GM12891 (cell line): ENCODE results near the gene INO80.
"Not testable (repeated sequence)": the region's sequence is repeated elsewhere in the genome, so short reads cannot be mapped to it uniquely, and the experiment has no call there.

Experiments used
- DNase-seq: peaks from one replicate; pipeline ENCODE4 v3.0.0; 2011; ENCODE audit warnings: low spot score; ENCODE audit not compliant: insufficient read length
- FAIRE-seq: peaks from 2 replicates; lab custom pipeline; 2011; peaks lifted over from hg19 to GRCh38; lab: Jason Lieb, UNC
- PAX5 ChIP-seq: IDR thresholded peaks from 2 replicates; pipeline ENCODE4 v1.6.1; 2011; ENCODE audit warnings: low read length, moderate library complexity, mild to moderate bottlenecking; ENCODE audit not compliant: insufficient read depth, severe bottlenecking
- POLR2A ChIP-seq: IDR thresholded peaks from 2 replicates; pipeline ENCODE4 v1.6.1; 2011; ENCODE audit warnings: low read depth, low read length, control low read depth
- POLR2AphosphoS5 ChIP-seq: IDR thresholded peaks from 2 replicates; pipeline ENCODE4 v1.6.1; 2011; ENCODE audit warnings: low read depth, low read length, control low read depth
- POU2F2 ChIP-seq: IDR thresholded peaks from 2 replicates; pipeline ENCODE4 v1.6.1; 2011; ENCODE audit warnings: low read depth, mild to moderate bottlenecking, control low read depth, low read length, moderate library complexity
- SPI1 ChIP-seq: IDR thresholded peaks from 2 replicates; pipeline ENCODE4 v1.6.1; 2011; ENCODE audit warnings: low read depth, low read length, control low read depth
- TAF1 ChIP-seq: IDR thresholded peaks from 2 replicates; pipeline ENCODE4 v1.6.1; 2011; ENCODE audit warnings: low read depth, low read length, control low read depth

INO80 gene

DNA sequence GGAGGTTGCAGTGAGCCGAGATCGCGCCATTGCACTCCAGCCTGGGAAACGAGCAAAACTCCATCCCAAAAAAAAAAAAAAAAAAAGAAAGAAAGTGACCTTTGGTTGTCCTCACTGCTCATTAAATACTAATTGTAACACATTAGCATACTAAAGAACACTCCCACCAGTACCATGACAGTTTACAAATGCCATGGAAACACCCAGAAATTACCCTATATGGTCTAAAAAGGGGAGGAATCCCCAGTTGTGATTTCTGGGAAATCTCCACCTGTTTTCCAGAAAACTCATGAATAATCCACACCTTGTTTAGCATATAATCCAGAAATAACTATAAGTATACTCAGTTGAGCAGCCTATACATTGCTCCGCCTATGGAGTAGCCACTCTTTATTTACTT lies 23.5 kb upstream of the INO80 start:
- no peak for TF ChIP-seq POLR2A
- no peak for TF ChIP-seq POU2F2
- no peak for TF ChIP-seq SPI1
- no peak for TF ChIP-seq PAX5
- TF ChIP-seq TAF1: no peak
- no peak for TF ChIP-seq POLR2AphosphoS5
- FAIRE-seq (no peak), DNase-seq (no peak)

DNA sequence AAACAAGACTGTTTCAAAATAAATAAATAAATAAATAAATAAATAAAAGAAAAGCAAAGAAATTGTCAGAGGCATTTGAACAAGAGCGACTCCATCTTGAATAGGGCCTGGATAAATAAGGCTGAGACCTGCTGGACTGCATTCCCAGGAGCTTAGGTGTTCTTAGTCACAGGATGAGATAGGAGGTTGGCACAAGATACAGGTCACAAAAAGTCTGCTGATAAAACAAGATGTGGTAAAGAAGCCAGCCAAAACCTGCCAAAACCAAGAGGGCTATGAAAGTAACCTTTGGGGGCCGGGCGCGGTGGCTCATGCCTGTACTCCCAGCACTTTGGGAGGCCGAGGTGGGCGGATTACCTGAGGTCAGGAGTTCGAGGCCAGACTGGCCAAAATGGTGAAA lies 23.0 kb upstream of the INO80 start:
- DNase-seq, FAIRE-seq: not testable (repeated sequence)

DNA sequence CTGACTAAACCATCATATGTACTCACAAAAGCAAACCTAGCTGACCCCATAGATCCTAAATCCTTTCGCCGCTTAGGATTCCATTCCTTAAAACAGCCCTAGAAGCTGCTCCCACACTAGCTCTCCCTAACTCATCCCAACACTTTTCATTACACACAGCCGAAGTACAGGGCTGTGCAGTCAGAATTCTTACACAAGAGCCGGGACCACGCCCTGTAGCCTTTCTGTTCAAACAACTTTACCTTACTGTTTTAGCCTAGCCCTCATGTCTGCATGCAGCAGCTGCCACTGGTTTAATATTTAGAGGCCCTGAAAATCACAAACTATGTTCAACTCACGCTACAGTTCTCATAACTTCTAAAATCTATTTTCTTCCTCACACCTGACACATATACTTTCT lies 19.5 kb upstream of the INO80 start:
- DNase-seq, FAIRE-seq: not testable (repeated sequence)

DNA sequence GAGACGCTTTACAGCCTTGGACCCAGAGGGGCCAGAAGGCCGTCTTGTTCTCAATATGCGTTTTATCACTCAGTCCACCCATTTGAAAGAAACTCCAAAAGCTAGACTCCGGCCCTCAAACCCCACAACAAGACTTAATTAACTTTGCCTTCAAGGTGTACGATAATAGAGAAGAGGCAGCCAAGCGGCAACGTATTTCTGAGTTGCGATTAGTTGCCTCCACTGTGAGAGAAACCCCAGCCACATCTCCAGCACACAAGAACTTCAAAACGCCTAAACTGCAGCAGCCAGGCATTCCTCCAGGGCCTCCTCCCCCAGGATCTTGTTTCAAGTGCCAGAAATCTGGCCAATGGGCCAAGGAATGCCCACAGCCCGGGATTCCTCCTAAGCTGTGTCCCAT lies 17.4 kb upstream of the INO80 start:
- no peak for DNase-seq
- no peak for TF ChIP-seq POU2F2
- no peak for TF ChIP-seq POLR2A
- TF ChIP-seq TAF1: no peak
- no peak for TF ChIP-seq SPI1
- no peak for TF ChIP-seq PAX5
- TF ChIP-seq POLR2AphosphoS5: no peak
- no peak for FAIRE-seq

DNA sequence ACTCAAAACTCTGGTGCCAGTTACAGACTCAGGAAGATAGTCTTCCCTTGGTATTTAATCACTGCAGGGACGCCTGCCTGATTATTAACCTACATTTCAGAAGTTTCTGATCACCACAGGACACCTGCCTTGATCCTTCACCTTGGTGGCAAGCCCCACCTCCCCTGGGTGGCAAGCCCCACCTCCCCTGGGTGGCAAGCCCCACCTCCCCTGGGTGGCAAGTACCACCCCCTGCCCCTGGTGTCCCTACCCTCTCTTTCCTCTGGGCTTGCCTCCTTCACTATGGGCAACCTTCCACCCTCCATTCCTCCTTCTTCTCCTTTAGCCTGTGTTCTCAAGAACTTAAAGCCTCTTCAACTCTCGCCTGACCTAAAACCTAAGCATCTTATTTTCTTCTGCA lies 16.0 kb upstream of the INO80 start:
- not testable (repeated sequence) for FAIRE-seq

DNA sequence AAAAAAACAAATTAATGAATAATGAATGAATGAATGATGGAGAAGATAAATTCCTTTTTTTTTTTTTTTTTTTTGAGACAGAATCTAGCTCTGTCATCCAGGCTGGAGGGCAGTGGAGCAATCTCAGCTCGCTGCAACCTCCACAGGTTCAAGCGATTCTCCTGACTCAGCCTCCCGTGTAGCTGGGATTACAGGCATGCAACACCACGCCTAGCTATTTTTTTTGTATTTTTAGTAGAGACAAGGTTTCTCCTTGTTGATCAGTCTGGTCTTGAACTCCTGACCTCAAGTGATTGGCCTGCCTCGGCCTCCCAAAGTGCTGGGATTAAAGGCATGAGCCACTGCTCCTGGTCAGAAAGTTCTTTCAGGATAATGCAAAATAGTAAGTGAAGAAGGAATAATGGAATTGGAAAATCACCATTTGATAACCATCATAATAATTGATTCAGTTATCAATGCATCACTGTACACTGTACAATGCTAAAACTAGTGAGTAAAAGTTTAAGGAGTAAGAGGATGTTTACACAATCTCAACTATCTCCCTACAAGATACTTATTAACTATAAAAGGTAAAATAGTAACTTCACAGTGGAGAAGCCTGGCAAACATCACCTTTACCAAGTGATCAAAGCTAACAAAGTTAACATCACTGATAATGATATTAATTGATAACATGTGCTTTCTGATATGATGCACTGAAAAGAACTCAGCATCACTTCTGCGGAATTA lies 12.3 kb upstream of the INO80 start:
- TF ChIP-seq POLR2AphosphoS5: no peak
- no peak for TF ChIP-seq POLR2A
- TF ChIP-seq PAX5: no peak
- TF ChIP-seq SPI1: no peak
- TF ChIP-seq TAF1: no peak
- no peak for TF ChIP-seq POU2F2
- DNase-seq: no peak
- FAIRE-seq: no peak

More for the DNA sequence above, 16.0 kb upstream of the INO80 start:
- DNase-seq: not testable (repeated sequence)

DNA sequence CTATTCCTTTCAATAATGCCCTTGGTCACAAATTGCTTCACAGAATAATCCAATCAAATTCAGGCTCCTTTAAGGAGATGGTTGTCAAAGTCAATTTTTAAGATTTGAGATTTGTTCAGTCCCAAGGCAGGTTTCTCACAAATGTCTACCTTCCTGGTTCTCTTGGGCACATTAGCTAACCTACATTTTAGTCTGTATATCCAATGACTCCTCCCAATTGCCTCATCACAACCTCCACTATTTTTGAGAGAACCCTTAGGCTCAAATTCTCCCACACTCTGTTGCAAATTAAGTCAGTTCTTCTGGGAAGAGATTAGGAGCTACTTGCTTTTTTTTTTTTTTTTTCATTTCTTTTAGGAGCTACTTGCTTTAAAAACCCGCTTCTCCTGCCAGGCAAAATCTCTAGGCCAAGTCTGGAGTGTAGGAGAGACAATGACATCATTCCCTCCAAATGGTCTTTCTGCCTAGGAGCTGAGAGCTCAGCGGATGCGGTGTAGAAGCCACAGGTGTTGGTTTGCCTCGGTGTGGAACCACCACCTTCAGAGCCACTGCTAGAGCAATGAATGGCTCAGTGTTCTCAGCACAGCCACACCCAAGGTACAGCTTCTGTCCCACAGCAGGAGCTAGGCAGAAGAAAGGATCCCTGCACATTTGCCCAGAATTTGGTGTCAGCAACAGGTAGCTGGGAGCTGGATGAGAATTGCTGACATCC lies 10.0 kb upstream of the INO80 start:
- DNase-seq (no peak), FAIRE-seq (no peak)
- TF ChIP-seq TAF1: no peak
- TF ChIP-seq POU2F2: no peak
- TF ChIP-seq POLR2AphosphoS5: no peak
- TF ChIP-seq PAX5: no peak
- TF ChIP-seq POLR2A: no peak

DNA sequence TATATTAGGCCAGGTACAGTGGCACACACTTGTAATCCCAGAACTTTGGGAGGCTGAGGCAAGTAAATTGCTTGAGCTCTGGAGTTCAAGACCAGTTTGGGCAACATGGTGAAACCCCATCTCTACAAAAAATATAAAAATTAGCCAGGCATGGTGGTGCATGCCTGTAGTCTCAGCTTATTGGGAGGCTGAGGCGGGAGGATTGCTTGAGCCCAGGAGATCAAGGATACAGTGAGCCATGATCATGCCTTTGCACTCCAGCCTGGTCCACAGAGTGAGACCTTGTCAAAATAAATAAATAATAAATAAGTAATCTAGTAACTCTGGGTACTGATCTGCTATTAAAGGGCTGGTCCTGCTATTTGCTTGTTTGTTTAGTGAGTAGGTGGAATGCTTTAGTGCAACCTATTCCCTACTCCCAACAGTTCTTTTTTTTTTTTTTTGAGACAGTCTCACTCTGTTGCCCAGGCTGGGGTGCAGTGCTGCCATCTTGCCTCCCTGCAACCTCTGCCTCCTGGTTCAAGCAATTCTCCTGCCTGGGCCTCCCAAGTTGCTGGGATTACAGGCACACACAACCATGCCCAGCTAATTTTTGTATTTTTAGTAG lies 9.1 kb upstream of the INO80 start:
- TF ChIP-seq POLR2A (no peak), POLR2AphosphoS5 (no peak), TAF1 (no peak), POU2F2 (no peak), PAX5 (no peak), SPI1 (no peak)
- no peak for FAIRE-seq

DNA sequence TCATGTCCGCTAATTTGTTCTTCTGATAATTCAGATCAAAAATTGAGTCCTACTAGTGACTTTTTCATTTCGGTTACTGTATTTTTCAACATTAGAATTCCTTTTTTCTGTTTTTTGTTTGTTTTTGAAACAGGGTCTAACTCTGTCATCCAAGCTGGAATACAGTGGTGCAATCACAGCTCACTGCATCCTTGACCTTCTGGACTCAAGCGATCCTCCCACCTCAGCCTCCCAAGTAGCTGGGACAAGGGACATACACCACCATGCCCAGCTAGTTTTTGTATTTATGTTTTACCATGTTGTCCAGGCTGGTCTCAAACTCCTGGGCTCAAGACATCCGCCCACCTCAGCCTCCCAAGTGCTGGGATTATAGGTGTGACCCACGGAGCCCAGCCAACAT lies 8.0 kb upstream of the INO80 start:
- FAIRE-seq (no peak), DNase-seq (no peak)
- no peak for TF ChIP-seq TAF1

More for the DNA sequence above, 9.1 kb upstream of the INO80 start:
- DNase-seq: no peak

DNA sequence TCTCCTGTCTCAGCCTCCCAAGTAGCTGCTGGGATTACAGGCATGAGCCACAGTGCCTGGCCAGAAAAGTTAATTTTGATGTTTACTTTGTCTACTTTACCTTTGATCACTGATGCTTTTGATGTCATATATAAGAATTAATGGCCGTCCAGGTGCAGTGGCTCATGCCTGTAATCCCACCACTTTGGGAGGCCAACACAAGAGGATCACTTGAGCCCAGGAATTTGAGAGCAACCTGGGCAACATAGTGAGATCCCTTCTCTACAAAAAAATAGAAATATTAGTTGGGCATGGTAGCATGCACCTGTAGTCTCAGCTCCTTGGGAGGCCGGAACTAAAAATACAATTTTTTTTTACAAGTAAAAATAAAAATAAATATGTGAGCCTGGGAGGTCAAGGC lies 6.8 kb upstream of the INO80 start:
- no peak for FAIRE-seq
- no peak for TF ChIP-seq POU2F2
- TF ChIP-seq TAF1: no peak
- no peak for TF ChIP-seq POLR2A
- TF ChIP-seq PAX5: no peak
- no peak for TF ChIP-seq POLR2AphosphoS5
- no peak for TF ChIP-seq SPI1

DNA sequence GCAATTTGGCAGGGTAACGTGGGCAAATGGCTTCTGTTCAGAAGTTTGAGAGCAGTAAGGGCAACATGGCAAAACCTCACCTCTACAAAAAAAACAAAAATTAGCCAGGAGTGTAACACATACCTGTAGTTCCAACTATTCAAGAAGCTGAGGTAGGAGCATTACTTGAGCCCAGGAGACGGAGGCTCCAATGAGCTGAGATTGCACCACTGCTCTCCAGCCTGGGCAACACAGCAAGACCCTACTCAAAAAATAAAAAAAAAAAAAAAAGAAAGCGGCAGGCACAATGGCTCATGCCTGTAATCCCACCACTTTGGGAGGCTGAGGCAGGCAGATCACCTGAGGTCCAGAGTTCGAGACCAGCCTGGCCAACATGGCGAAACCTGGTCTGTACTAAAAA lies 5.9 kb upstream of the INO80 start:
- no peak for FAIRE-seq
- no peak for DNase-seq
- TF ChIP-seq POLR2AphosphoS5 (no peak), SPI1 (no peak), POU2F2 (no peak), TAF1 (no peak), PAX5 (no peak), POLR2A (no peak)

More for the DNA sequence above, 6.8 kb upstream of the INO80 start:
- no peak for DNase-seq
